GM23338 (cell line): Measurements from ENCODE around the gene NKX6-1. TPM values are rescaled to one million over a fixed set of nuclear protein-coding genes. Genes with fewer than 3 reads are reported as not detected.

ENCODE experiments used
- ATAC-seq: fragments of 200-7000 bp; cut with Tn5 transposase; 3 replicates; pipeline ENCODE4 v1.9.1; 2020
- DNase-seq: peaks from one replicate; pipeline ENCODE4 v3.0.0-alpha.2; 2015; ENCODE audit warnings: low spot score
- H2AFZ ChIP-seq: fragments of 200-600 bp; sonication (generic); 2 replicates; pipeline ENCODE4 v1.8.0; 2016; ENCODE audit warnings: antibody characterized with exemption, mild to moderate bottlenecking, moderate library complexity
- H3F3A ChIP-seq: fragments of 200-600 bp; sonication (generic); replicated peaks from 2 replicates; pipeline ENCODE4 v1.8.0; 2017; ENCODE audit warnings: antibody characterized with exemption, mixed run types, low read depth
- H3K27ac ChIP-seq: fragments of 200-600 bp; sonication (generic); 2 replicates; pipeline ENCODE4 v1.6.1; 2016; ENCODE audit warnings: low read depth
- H3K27me3 ChIP-seq: fragments of 200-600 bp; sonication (generic); 2 replicates; pipeline ENCODE4 v1.8.0; 2016; ENCODE audit warnings: mild to moderate bottlenecking, mixed run types, moderate library complexity; ENCODE audit not compliant: insufficient read depth
- H3K36me3 ChIP-seq: fragments of 200-600 bp; sonication (generic); 2 replicates; pipeline ENCODE4 v1.8.0; 2016; ENCODE audit warnings: mild to moderate bottlenecking; ENCODE audit not compliant: insufficient read depth
- H3K4me1 ChIP-seq: fragments of 200-600 bp; sonication (generic); 2 replicates; pipeline ENCODE4 v1.8.0; 2016; ENCODE audit warnings: mild to moderate bottlenecking, moderate library complexity; ENCODE audit not compliant: insufficient read depth
- H3K4me2 ChIP-seq: fragments of 200-600 bp; sonication (generic); 2 replicates; pipeline ENCODE4 v1.7.1; 2017; ENCODE audit warnings: mixed run types
- H3K4me3 ChIP-seq: fragments of 200-600 bp; sonication (generic); 2 replicates; pipeline ENCODE4 v1.6.1; 2016; ENCODE audit warnings: mixed run types
- H3K79me2 ChIP-seq: fragments of 200-600 bp; sonication (generic); replicated peaks from 2 replicates; pipeline ENCODE4 v1.8.0; 2017; ENCODE audit warnings: mild to moderate bottlenecking; ENCODE audit not compliant: insufficient read depth
- H3K9me2 ChIP-seq: fragments of 200-600 bp; sonication (generic); 2 replicates; pipeline ENCODE4 v1.8.0; 2017; ENCODE audit not compliant: insufficient read depth
- H4K20me1 ChIP-seq: fragments of 200-600 bp; sonication (generic); replicated peaks from 2 replicates; pipeline ENCODE4 v1.8.0; 2017; ENCODE audit warnings: mild to moderate bottlenecking; ENCODE audit not compliant: insufficient read depth
- H3K27ac Mint-ChIP-seq: 2 replicates; pipeline ENCODE4 v1.8.0; 2020; ENCODE audit warnings: inconsistent platforms, mild to moderate bottlenecking, moderate library complexity, mixed read lengths
- H3K27me3 Mint-ChIP-seq: 3 replicates; pipeline ENCODE4 v1.8.0; 2022; ENCODE audit warnings: low read depth, mild to moderate bottlenecking, moderate library complexity, mixed read lengths, inconsistent platforms; ENCODE audit not compliant: insufficient read depth, poor library complexity
- H3K36me3 Mint-ChIP-seq: 3 replicates; pipeline ENCODE4 v1.8.0; 2021; ENCODE audit warnings: low read depth, mild to moderate bottlenecking, inconsistent platforms, moderate library complexity, mixed read lengths
- H3K4me1 Mint-ChIP-seq: 3 replicates; pipeline ENCODE4 v1.8.0; 2020; ENCODE audit warnings: mild to moderate bottlenecking, inconsistent platforms, mixed read lengths
- H3K4me3 Mint-ChIP-seq: 3 replicates; pipeline ENCODE4 v1.8.0; 2021; ENCODE audit warnings: moderate library complexity, mild to moderate bottlenecking, inconsistent platforms, mixed read lengths
- H3K9me3 Mint-ChIP-seq: 3 replicates; pipeline ENCODE4 v1.8.0; 2020; ENCODE audit warnings: moderate library complexity, mild to moderate bottlenecking, inconsistent platforms, mixed read lengths
- EZH2 ChIP-seq: fragments of 200-600 bp; sonication (generic); IDR thresholded peaks from one replicate; pipeline ENCODE4 v1.8.0; 2017; ENCODE audit warnings: antibody characterized with exemption, mild to moderate bottlenecking, low read depth; ENCODE audit not compliant: unreplicated experiment
- EZH2phosphoT487 ChIP-seq: fragments of 200-600 bp; sonication (generic); IDR thresholded peaks from one replicate; pipeline ENCODE4 v1.8.1; 2018; ENCODE audit warnings: antibody characterized with exemption; ENCODE audit not compliant: unreplicated experiment
- NANOG ChIP-seq: IDR thresholded peaks from 2 replicates; pipeline ENCODE4 v1.6.1; 2016; ENCODE audit warnings: antibody characterized with exemption, borderline replicate concordance
- POLR2AphosphoS5 ChIP-seq: IDR thresholded peaks from 2 replicates; pipeline ENCODE4 v1.6.1; 2016; ENCODE audit warnings: antibody characterized with exemption, low read depth
- ZNF114 ChIP-seq: fragments of 250-450 bp; sonication (Bioruptor Pico); IDR thresholded peaks from 2 replicates; pipeline ENCODE4 v1.5.0; 2020; ENCODE audit warnings: mild to moderate bottlenecking, moderate library complexity
- ZNF331 ChIP-seq: fragments of 250-450 bp; sonication (Bioruptor Pico); IDR thresholded peaks from 2 replicates; pipeline ENCODE4 v1.5.0; 2020; ENCODE audit warnings: low read depth, mild to moderate bottlenecking, moderate library complexity
- polyA plus RNA-seq: library from polyadenylated mRNA; unstranded; fragments of >200 nt; fragmentation: Nextera tagmentation; extraction: Ambion mirVana; gene quantifications from 2 replicates; pipeline ENCODE4 v1.2.1, GENCODE V29; 2016
- total RNA-seq: library from RNA; depleted of rRNA; stranded (reverse); fragments of >200 nt; shearing (Covaris generic); gene quantifications from 2 replicates; pipeline ENCODE4 v1.2.3, GENCODE V29; 2014
- TF ChIP-seq, protein P1 (sequence below), 2 experiments: fragments of 200-600 bp in 1 of 2; sonication (generic) in 1 of 2; conservative IDR thresholded peaks; 2 replicates each; pipeline versions ENCODE4 v1.5.1 to v1.6.1; 2016 to 2017; ENCODE audit warnings: antibody characterized with exemption in 2 of 2, low read depth in 2 of 2, mild to moderate bottlenecking in 2 of 2, moderate library complexity in 1 of 2
- TF ChIP-seq, protein P2 (sequence below): IDR thresholded peaks from 2 replicates; pipeline ENCODE4 v1.6.1; 2016; ENCODE audit warnings: antibody characterized with exemption

Gene NKX6-1
- total and polyA plus RNA-seq, 2 experiments from 2014 or later: 0.07 TPM; not detected in 1

DNA sequence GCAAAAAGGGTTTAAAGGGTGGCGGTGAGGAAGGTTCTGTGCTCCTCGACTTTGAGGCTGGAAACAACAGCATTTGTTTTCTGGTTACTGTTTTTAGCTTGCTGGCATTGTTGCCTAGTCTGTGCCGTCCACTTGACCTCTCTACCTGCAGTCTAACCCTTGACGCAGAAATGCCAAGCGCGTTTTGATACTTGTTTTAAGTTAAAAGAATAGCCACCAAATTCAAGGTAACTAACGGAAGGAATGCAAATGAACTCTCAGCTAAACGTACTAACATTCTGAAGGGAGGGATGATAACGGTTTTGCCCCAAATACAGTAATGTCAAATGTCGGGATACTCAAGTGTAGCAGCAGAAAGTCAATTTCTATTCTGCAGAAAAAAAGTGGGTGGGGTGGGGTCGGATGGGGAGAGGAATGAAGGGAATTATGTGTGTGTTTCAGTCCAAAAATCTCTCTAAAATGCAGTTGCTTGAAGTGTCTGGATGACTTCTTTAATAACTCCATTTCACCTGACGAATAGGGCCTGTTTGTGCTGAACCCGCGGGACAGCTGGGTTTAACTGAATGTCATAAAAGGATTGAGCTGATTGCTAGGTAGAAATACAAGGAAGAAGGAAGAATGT lies 3.4 kb upstream of the NKX6-1 start:
- no peak for ATAC-seq
- Histone ChIP-seq H3K4me2 (peak overlapping the region; percentile 96), H4K20me1 (peaks cover 10% of the 10 kb centered on the region; the same call in 1 of the 2 replicates), H3K4me1 (peaks cover 48% of the 10 kb centered on the region), H3K4me3 (peak overlapping the region; percentile 52), H3F3A (peaks cover 35% of the 10 kb centered on the region), H3K9me2 (no peaks in the 10 kb centered on the region), H3K27me3 (peaks cover 74% of the 10 kb centered on the region), H3K36me3 (no peaks in the 10 kb centered on the region), H2AFZ (no peak overlapping the region), H3K79me2 (no peaks in the 10 kb centered on the region), H3K27ac (no peak overlapping the region)
- Mint-ChIP-seq H3K27ac (no peak overlapping the region), H3K4me3 (peak overlapping the region; percentile 56), H3K36me3 (no peaks in the 10 kb centered on the region; the same call in 2 of the 3 replicates), H3K9me3 (no peaks in the 10 kb centered on the region), H3K4me1 (peaks cover 47% of the 10 kb centered on the region), H3K27me3 (peaks cover 70% of the 10 kb centered on the region)
- no peak for DNase-seq
- TF ChIP-seq NANOG (no peak), ZNF331 (CRISPR knock-in tag) (no peak), EZH2phosphoT487 (peak; percentile 20), EZH2 (peak; percentile 77)

DNA sequence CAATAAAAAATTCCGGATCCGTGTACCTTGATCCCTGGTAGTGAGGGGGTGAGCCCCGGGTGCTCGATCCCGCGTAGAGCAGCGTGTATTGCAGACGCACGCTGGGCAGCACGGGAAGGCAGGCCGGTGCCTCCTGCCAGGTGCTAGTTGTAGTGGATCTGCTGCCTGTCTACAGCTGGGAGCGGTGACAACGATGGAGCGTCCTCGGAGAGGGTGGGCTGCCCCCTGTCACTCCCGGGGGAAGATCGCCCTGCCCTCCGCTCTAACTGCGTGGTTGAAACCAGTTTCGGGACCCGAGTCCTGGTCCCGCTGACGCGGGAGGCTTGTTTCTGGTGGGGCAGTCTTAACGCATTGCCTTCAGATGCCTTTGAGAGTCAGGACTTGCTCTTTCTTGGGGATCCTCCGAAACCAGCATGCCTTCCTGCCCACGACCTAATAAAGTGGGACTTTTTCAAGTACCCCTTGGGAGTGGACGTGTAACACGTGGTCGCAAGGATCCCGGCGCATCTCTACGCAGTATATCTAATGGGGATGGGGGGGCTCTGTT lies 2.7 kb upstream of the NKX6-1 start:
- H2AFZ ChIP-seq: no peak overlapping the region
- Mint-ChIP-seq H3K9me3 (no peaks in the 10 kb centered on the region), H3K27me3 (peaks cover 77% of the 10 kb centered on the region), H3K27ac (no peak overlapping the region), H3K4me3 (peak overlapping the region; percentile 56), H3K4me1 (peaks cover 53% of the 10 kb centered on the region), H3K36me3 (no peaks in the 10 kb centered on the region; the same call in 2 of the 3 replicates)
- peaks cover 35% of the 10 kb centered on the region for H3F3A ChIP-seq
- H3K4me3 ChIP-seq: peak overlapping the region; percentile 52
- no peak overlapping the region for H3K27ac ChIP-seq
- H3K36me3 ChIP-seq: no peaks in the 10 kb centered on the region
- H3K9me2 ChIP-seq: no peaks in the 10 kb centered on the region
- H3K27me3 ChIP-seq: peaks cover 80% of the 10 kb centered on the region
- H4K20me1 ChIP-seq: peaks cover 10% of the 10 kb centered on the region; the same call in 1 of the 2 replicates
- DNase-seq (peak; percentile 51), ATAC-seq (peak; percentile 1; the same call in 2 of the 3 replicates)
- H3K4me2 ChIP-seq: peak overlapping the region; percentile 96
- TF ChIP-seq, protein P1, sequence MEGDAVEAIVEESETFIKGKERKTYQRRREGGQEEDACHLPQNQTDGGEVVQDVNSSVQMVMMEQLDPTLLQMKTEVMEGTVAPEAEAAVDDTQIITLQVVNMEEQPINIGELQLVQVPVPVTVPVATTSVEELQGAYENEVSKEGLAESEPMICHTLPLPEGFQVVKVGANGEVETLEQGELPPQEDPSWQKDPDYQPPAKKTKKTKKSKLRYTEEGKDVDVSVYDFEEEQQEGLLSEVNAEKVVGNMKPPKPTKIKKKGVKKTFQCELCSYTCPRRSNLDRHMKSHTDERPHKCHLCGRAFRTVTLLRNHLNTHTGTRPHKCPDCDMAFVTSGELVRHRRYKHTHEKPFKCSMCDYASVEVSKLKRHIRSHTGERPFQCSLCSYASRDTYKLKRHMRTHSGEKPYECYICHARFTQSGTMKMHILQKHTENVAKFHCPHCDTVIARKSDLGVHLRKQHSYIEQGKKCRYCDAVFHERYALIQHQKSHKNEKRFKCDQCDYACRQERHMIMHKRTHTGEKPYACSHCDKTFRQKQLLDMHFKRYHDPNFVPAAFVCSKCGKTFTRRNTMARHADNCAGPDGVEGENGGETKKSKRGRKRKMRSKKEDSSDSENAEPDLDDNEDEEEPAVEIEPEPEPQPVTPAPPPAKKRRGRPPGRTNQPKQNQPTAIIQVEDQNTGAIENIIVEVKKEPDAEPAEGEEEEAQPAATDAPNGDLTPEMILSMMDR (conservative IDR thresholded peaks at IDR 0.05; ENCODE audit: low read depth in 2 of 2): no peak
- no peak for TF ChIP-seq POLR2AphosphoS5
- TF ChIP-seq EZH2: peak; percentile 78
- TF ChIP-seq ZNF114 (CRISPR knock-in tag): no peak
- no peaks in the 10 kb centered on the region for H3K79me2 ChIP-seq
- H3K4me1 ChIP-seq: peaks cover 49% of the 10 kb centered on the region

DNA sequence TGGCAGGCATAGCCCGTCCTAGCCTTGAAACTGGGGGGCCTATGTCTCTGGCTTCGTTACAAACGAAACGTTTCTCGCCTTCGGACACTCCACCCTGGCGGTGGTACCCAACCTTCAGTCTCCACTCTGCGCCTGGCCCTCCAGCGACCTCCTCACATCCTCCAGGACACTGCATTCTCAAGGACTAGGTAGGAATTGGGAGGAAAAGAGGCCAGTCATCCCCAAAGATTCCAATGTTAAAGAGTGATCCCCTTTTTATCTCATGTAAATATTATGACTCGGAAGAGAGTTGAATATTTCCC lies 2.1 kb upstream of the NKX6-1 start:
- Histone ChIP-seq H3K4me3 (peak overlapping the region; percentile 52), H3K36me3 (no peaks in the 10 kb centered on the region), H3F3A (peaks cover 38% of the 10 kb centered on the region), H3K27me3 (peaks cover 87% of the 10 kb centered on the region), H3K4me1 (peaks cover 56% of the 10 kb centered on the region), H2AFZ (no peak overlapping the region), H3K79me2 (no peaks in the 10 kb centered on the region), H4K20me1 (peaks cover 10% of the 10 kb centered on the region; the same call in 1 of the 2 replicates), H3K27ac (no peak overlapping the region), H3K9me2 (no peaks in the 10 kb centered on the region), H3K4me2 (peak overlapping the region; percentile 96)
- H3K27me3 Mint-ChIP-seq: peaks cover 83% of the 10 kb centered on the region
- H3K4me3 Mint-ChIP-seq: peak overlapping the region; percentile 56; the same call in 1 of the 3 replicates
- no peaks in the 10 kb centered on the region; the same call in 2 of the 3 replicates for H3K36me3 Mint-ChIP-seq
- H3K4me1 Mint-ChIP-seq: peaks cover 58% of the 10 kb centered on the region
- peak; percentile 86 for TF ChIP-seq EZH2
- no peak for TF ChIP-seq POLR2AphosphoS5
- no peak for TF ChIP-seq ZNF114 (CRISPR knock-in tag)
- TF ChIP-seq, protein P1 (conservative IDR thresholded peaks at IDR 0.05; ENCODE audit: low read depth in 2 of 2): peak; percentile 26 to 35; a peak in 2 of 4 replicates
- TF ChIP-seq, protein P2, sequence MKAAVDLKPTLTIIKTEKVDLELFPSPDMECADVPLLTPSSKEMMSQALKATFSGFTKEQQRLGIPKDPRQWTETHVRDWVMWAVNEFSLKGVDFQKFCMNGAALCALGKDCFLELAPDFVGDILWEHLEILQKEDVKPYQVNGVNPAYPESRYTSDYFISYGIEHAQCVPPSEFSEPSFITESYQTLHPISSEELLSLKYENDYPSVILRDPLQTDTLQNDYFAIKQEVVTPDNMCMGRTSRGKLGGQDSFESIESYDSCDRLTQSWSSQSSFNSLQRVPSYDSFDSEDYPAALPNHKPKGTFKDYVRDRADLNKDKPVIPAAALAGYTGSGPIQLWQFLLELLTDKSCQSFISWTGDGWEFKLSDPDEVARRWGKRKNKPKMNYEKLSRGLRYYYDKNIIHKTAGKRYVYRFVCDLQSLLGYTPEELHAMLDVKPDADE: no peak
- ATAC-seq (peak; percentile 0; the same call in 1 of the 3 replicates), DNase-seq (peak; percentile 65)
- no peak overlapping the region for H3K27ac Mint-ChIP-seq
- H3K9me3 Mint-ChIP-seq: no peaks in the 10 kb centered on the region
